H9 (cell line): ENCODE measurements around the gene REEP1. TPM values are rescaled to one million over a fixed set of nuclear protein-coding genes. Genes with fewer than 3 reads are reported as not detected.

Experiments
- DNase-seq: peaks from one replicate; pipeline ENCODE4 v3.0.0-alpha.2; 2017
- H2AFZ ChIP-seq: one replicate; pipeline ENCODE4 v1.6.1; 2013; ENCODE audit warnings: mild to moderate bottlenecking, low read length, control low read depth, moderate library complexity
- H2AK5ac ChIP-seq: 2 replicates; pipeline ENCODE4 v1.6.1; 2013; ENCODE audit warnings: low read length, control low read depth, mixed read lengths; ENCODE audit not compliant: insufficient read length
- H2BK120ac ChIP-seq: one replicate; pipeline ENCODE4 v1.6.1; 2013; ENCODE audit warnings: low read depth, mild to moderate bottlenecking, low read length, control low read depth, inconsistent platforms; ENCODE audit not compliant: poor library complexity, severe bottlenecking
- H2BK12ac ChIP-seq: 2 replicates; pipeline ENCODE4 v1.6.1; 2013; ENCODE audit warnings: low read length, control low read depth, mixed read lengths, low read depth; ENCODE audit not compliant: insufficient read length
- H2BK15ac ChIP-seq: 2 replicates; pipeline ENCODE4 v1.6.1; 2013; ENCODE audit warnings: low read depth, low read length, control low read depth
- H2BK20ac ChIP-seq: one replicate; pipeline ENCODE4 v1.6.1; 2013; ENCODE audit warnings: low read depth, mild to moderate bottlenecking, low read length, control low read depth, inconsistent platforms; ENCODE audit not compliant: poor library complexity, severe bottlenecking
- H2BK5ac ChIP-seq: 2 replicates; pipeline ENCODE4 v1.6.1; 2013; ENCODE audit warnings: low read length, control low read depth, mixed read lengths; ENCODE audit not compliant: insufficient read length
- H3K14ac ChIP-seq: 2 replicates; pipeline ENCODE4 v1.6.1; 2013; ENCODE audit warnings: low read length, control low read depth; ENCODE audit not compliant: insufficient read depth
- H3K18ac ChIP-seq: 2 replicates; pipeline ENCODE4 v1.6.1; 2013; ENCODE audit warnings: low read depth, mild to moderate bottlenecking, mixed read lengths, low read length, control low read depth; ENCODE audit not compliant: insufficient read length
- H3K23ac ChIP-seq: 2 replicates; pipeline ENCODE4 v1.6.1; 2013; ENCODE audit warnings: low read length, control low read depth, mixed read lengths, low read depth; ENCODE audit not compliant: insufficient read length
- H3K23me2 ChIP-seq: 2 replicates; pipeline ENCODE4 v1.6.1; 2013; ENCODE audit warnings: low read depth, mild to moderate bottlenecking, mixed read lengths, low read length, control low read depth; ENCODE audit not compliant: insufficient read length, poor library complexity, severe bottlenecking
- H3K27ac ChIP-seq: 2 replicates; pipeline ENCODE4 v1.5.1; 2013; ENCODE audit warnings: low read length, control low read depth, mixed read lengths, low read depth; ENCODE audit not compliant: insufficient read length
- H3K27me3 ChIP-seq: 2 replicates; pipeline ENCODE4 v1.6.1; 2013; ENCODE audit warnings: low read length, control low read depth, inconsistent platforms; ENCODE audit not compliant: insufficient read depth
- H3K4ac ChIP-seq: 2 replicates; pipeline ENCODE4 v1.6.1; 2013; ENCODE audit warnings: low read depth, mild to moderate bottlenecking, control low read depth, inconsistent platforms, low read length, moderate library complexity
- H3K4me1 ChIP-seq: 2 replicates; pipeline ENCODE4 v1.6.1; 2013; ENCODE audit warnings: low read length, control low read depth, inconsistent platforms; ENCODE audit not compliant: insufficient read depth
- H3K4me2 ChIP-seq: 2 replicates; pipeline ENCODE4 v1.6.1; 2013; ENCODE audit warnings: low read length, control low read depth, mixed read lengths; ENCODE audit not compliant: insufficient read length, insufficient read depth
- H3K56ac ChIP-seq: 2 replicates; pipeline ENCODE4 v1.6.1; 2013; ENCODE audit warnings: low read depth, mild to moderate bottlenecking, mixed read lengths, low read length, control low read depth; ENCODE audit not compliant: insufficient read length
- H3K79me1 ChIP-seq: 2 replicates; pipeline ENCODE4 v1.6.1; 2013; ENCODE audit warnings: low read depth, mild to moderate bottlenecking, moderate library complexity, low read length, control low read depth, inconsistent platforms; ENCODE audit not compliant: insufficient read depth, poor library complexity, severe bottlenecking
- H3K79me2 ChIP-seq: 2 replicates; pipeline ENCODE4 v1.6.1; 2013; ENCODE audit warnings: low read length, control low read depth, inconsistent platforms; ENCODE audit not compliant: insufficient read depth
- H3K9ac ChIP-seq: 2 replicates; pipeline ENCODE4 v1.6.1; 2013; ENCODE audit warnings: low read length, control low read depth, mixed read lengths; ENCODE audit not compliant: insufficient read length; ENCODE audit errors: extremely low read depth
- H3K9me3 ChIP-seq: one replicate; pipeline ENCODE4 v1.6.1; 2013; ENCODE audit warnings: low read depth, low read length, inconsistent platforms; ENCODE audit not compliant: control insufficient read depth
- H3T11ph ChIP-seq: one replicate; pipeline ENCODE4 v1.6.1; 2013; ENCODE audit warnings: mild to moderate bottlenecking, low read length, control low read depth, inconsistent platforms
- H4K20me1 ChIP-seq: one replicate; pipeline ENCODE4 v1.6.1; 2013; ENCODE audit not compliant: control insufficient read depth, insufficient read length, insufficient read depth
- H4K5ac ChIP-seq: 2 replicates; pipeline ENCODE4 v1.6.1; 2013; ENCODE audit warnings: low read depth, mild to moderate bottlenecking, mixed read lengths, low read length, control low read depth; ENCODE audit not compliant: insufficient read length
- H4K8ac ChIP-seq: replicated peaks from 2 replicates; pipeline ENCODE4 v1.6.1; 2013; ENCODE audit warnings: low read length, control low read depth, mixed read lengths, low read depth; ENCODE audit not compliant: insufficient read length
- H4K91ac ChIP-seq: 2 replicates; pipeline ENCODE4 v1.6.1; 2013; ENCODE audit warnings: low read depth, mild to moderate bottlenecking, moderate library complexity, mixed read lengths, low read length, control low read depth; ENCODE audit not compliant: insufficient read length
- H3K27ac Mint-ChIP-seq, 3 experiments: 2 replicates in 2 of 3; 3 replicates in 1 of 3; pipeline ENCODE4 v1.8.0; 2020 to 2021; ENCODE audit warnings: mixed read lengths in 3 of 3, mild to moderate bottlenecking in 1 of 3, moderate library complexity in 1 of 3
- H3K27me3 Mint-ChIP-seq: 2 replicates; pipeline ENCODE4 v1.8.0; 2021; ENCODE audit warnings: low read depth, mild to moderate bottlenecking, moderate library complexity, mixed read lengths
- H3K36me3 Mint-ChIP-seq, 3 experiments: 2 replicates in 2 of 3; 3 replicates in 1 of 3; pipeline ENCODE4 v1.8.0; 2020 to 2021; ENCODE audit warnings: low read depth in 3 of 3, mixed read lengths in 3 of 3; ENCODE audit not compliant: insufficient read depth in 1 of 3
- H3K4me1 Mint-ChIP-seq, 2 experiments: 2 replicates each; pipeline ENCODE4 v1.8.0; 2020; ENCODE audit warnings: mixed read lengths in 2 of 2
- H3K4me3 Mint-ChIP-seq, 2 experiments: 2 replicates in 1 of 2; 3 replicates in 1 of 2; pipeline ENCODE4 v1.8.0; 2020 to 2021; ENCODE audit warnings: mild to moderate bottlenecking in 2 of 2, mixed read lengths in 2 of 2, moderate library complexity in 1 of 2
- H3K9me3 Mint-ChIP-seq, 2 experiments: 2 replicates in 1 of 2; 3 replicates in 1 of 2; pipeline ENCODE4 v1.8.0; 2020; ENCODE audit warnings: mild to moderate bottlenecking in 2 of 2, mixed read lengths in 2 of 2, moderate library complexity in 1 of 2
- WGBS: extraction: QIAGEN DNeasy Blood & Tissue Kit; methylation state at CpG from one replicate; pipeline ENCODE4 v1.1.7; 2013; ENCODE audit warnings: missing lambda C conversion rate, low lambda C conversion rate, mixed read lengths; ENCODE audit not compliant: insufficient read length; ENCODE audit errors: extremely low coverage; 5-methylcytosine and 5-hydroxymethylcytosine counted together
- total RNA-seq: library from RNA; stranded (reverse); gene quantifications from 2 replicates; pipeline ENCODE4 v1.2.1, GENCODE V29; 2021
- TF ChIP-seq, protein P1 (sequence below): fragments of 200-600 bp; sonication (generic); conservative IDR thresholded peaks from 3 replicates; pipeline ENCODE4 v1.8.0; 2021; ENCODE audit warnings: antibody characterized with exemption, mild to moderate bottlenecking

REEP1 gene
- total RNA-seq, 1 experiment from 2014 or later, result 1.3 TPM

DNA sequence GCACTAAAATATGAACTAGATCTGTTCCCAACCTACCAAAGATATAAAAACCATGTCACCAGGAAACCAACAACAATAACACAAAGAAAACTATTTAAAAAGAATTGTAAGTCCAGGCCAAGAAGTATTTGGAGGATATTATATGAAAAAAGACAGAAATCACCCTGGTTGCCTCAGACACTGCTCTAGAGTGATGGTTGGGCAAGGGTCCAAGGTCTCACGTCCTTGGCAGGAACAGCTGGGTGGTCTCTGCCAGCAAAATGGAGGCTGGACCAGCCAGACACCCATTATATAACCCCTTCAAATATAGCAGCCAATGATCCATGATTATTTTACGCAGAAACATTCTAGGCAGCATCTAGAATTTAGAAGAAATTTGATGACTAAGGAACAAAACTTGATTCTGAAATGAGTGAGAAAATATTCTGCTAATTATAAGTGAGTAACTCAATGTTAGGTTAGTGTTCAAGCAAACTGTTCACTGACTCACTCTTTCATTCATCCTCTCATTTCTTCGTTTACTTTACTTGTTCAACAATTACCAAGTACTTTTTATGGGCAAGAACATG, 102.8 kb downstream of the REEP1 start:
- peaks cover 7 to 10% of the 10 kb centered on the region in 2 experiments for H3K4me1 Mint-ChIP-seq
- Histone ChIP-seq H3K23me2 (no peaks in the 10 kb centered on the region), H3T11ph (no peak overlapping the region), H2BK15ac (no peak overlapping the region), H3K27me3 (no peaks in the 10 kb centered on the region), H2BK120ac (no peak overlapping the region), H4K8ac (no peak overlapping the region), H3K4me2 (no peak overlapping the region), H3K9me3 (no peaks in the 10 kb centered on the region), H3K4ac (no peak overlapping the region), H4K20me1 (peaks cover 2% of the 10 kb centered on the region), H2BK5ac (no peak overlapping the region), H3K14ac (no peak overlapping the region), H2AK5ac (no peak overlapping the region), H2BK12ac (no peak overlapping the region), H3K79me2 (no peaks in the 10 kb centered on the region), H3K79me1 (no peaks in the 10 kb centered on the region), H3K23ac (no peak overlapping the region), H3K27ac (no peak overlapping the region), H3K18ac (no peak overlapping the region), H4K5ac (no peak overlapping the region), H2AFZ (no peak overlapping the region), H3K56ac (no peak overlapping the region), H4K91ac (no peak overlapping the region), H3K4me1 (no peaks in the 10 kb centered on the region; the same call in 1 of the 2 replicates), H2BK20ac (no peak overlapping the region), H3K9ac (no peak overlapping the region)
- H3K9me3 Mint-ChIP-seq, result no peaks in the 10 kb centered on the region
- H3K27ac Mint-ChIP-seq, result no peak overlapping the region
- no CpG with 5 or more reads among the region's 3 CpGs for WGBS
- H3K4me3 Mint-ChIP-seq, result no peak overlapping the region
- no peak for DNase-seq
- TF ChIP-seq, protein P1, sequence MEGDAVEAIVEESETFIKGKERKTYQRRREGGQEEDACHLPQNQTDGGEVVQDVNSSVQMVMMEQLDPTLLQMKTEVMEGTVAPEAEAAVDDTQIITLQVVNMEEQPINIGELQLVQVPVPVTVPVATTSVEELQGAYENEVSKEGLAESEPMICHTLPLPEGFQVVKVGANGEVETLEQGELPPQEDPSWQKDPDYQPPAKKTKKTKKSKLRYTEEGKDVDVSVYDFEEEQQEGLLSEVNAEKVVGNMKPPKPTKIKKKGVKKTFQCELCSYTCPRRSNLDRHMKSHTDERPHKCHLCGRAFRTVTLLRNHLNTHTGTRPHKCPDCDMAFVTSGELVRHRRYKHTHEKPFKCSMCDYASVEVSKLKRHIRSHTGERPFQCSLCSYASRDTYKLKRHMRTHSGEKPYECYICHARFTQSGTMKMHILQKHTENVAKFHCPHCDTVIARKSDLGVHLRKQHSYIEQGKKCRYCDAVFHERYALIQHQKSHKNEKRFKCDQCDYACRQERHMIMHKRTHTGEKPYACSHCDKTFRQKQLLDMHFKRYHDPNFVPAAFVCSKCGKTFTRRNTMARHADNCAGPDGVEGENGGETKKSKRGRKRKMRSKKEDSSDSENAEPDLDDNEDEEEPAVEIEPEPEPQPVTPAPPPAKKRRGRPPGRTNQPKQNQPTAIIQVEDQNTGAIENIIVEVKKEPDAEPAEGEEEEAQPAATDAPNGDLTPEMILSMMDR, result no peak
- H3K36me3 Mint-ChIP-seq, result no peaks in the 10 kb centered on the region
- H3K27me3 Mint-ChIP-seq, result no peaks in the 10 kb centered on the region
